Stomach (tissue), 4 donors: ENCODE results near the gene PERCC1.

Experiments
- EP300 ChIP-seq: sonication (generic); formaldehyde crosslinking; IDR thresholded peaks from one replicate; pipeline ENCODE4 v1.6.1; 2017; ENCODE audit warnings: antibody characterized with exemption
- POLR2A ChIP-seq, 4 donors: fragments of 450-650 bp; IDR thresholded peaks; one replicate each; pipeline ENCODE4 v1.6.1; 2016; ENCODE audit warnings: antibody characterized with exemption in 4 of 4, control low read depth in 2 of 4, mild to moderate bottlenecking in 1 of 4, moderate library complexity in 1 of 4
- POLR2AphosphoS5 ChIP-seq, 3 donors: sonication (generic); formaldehyde crosslinking; IDR thresholded peaks; one replicate each; pipeline ENCODE4 v1.6.1; 2016; ENCODE audit warnings: antibody characterized with exemption in 3 of 3
- TF ChIP-seq, protein P1 (sequence below), 7 experiments: fragments of 450-650 bp in 4 of 7; fragments of 200-600 bp in 3 of 7; sonication (generic) in 3 of 7; IDR thresholded peaks; one replicate each; pipeline ENCODE4 v1.5.1; 2016 to 2019; ENCODE audit warnings: antibody characterized with exemption in 7 of 7, control low read depth in 2 of 7, mild to moderate bottlenecking in 1 of 7

DNA sequence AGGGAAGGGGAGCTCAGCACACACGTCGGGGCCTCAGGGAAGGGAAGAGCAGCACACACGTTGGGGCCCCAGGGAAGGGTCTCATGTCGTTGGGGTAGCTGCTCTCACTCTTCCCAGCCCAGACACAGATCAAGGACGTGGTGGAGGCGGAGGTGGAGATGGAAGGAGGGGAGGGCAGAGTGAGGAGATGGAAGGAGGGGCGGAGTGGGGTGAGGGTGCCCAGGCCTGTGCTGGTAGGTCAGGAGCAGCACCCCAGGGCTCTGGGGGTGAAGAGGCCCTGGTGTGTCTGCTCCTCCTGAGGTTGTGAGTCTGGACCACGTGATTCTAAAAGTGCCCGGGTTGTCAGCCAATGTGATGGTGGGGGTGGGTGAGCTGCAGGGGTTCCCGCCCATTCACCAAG, 29.1 kb downstream of the PERCC1 start:
- TF ChIP-seq POLR2AphosphoS5 (IDR thresholded peaks at IDR 0.05) = no peak
- no peak for TF ChIP-seq POLR2A (IDR thresholded peaks at IDR 0.05)
- TF ChIP-seq, protein P1, sequence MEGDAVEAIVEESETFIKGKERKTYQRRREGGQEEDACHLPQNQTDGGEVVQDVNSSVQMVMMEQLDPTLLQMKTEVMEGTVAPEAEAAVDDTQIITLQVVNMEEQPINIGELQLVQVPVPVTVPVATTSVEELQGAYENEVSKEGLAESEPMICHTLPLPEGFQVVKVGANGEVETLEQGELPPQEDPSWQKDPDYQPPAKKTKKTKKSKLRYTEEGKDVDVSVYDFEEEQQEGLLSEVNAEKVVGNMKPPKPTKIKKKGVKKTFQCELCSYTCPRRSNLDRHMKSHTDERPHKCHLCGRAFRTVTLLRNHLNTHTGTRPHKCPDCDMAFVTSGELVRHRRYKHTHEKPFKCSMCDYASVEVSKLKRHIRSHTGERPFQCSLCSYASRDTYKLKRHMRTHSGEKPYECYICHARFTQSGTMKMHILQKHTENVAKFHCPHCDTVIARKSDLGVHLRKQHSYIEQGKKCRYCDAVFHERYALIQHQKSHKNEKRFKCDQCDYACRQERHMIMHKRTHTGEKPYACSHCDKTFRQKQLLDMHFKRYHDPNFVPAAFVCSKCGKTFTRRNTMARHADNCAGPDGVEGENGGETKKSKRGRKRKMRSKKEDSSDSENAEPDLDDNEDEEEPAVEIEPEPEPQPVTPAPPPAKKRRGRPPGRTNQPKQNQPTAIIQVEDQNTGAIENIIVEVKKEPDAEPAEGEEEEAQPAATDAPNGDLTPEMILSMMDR (IDR thresholded peaks at IDR 0.05) = no peak
- TF ChIP-seq EP300 = no peak
